WTC11 (cell line): Measurements from ENCODE around the gene CDC45. TPM values are rescaled to one million over a fixed set of nuclear protein-coding genes. Genes with fewer than 3 reads are reported as not detected.

Source experiments
- ATAC-seq: fragments of 200-7000 bp; cut with Tn5 transposase; 2 replicates; pipeline ENCODE4 v1.10.0; 2021; ENCODE audit warnings: mild to moderate bottlenecking, moderate library complexity
- CTCF ChIA-PET: fragments of 300-600 bp; sonication (Branson Sonifier 250); formaldehyde crosslinking; loops from one replicate; lab custom pipeline; 2021; ENCODE audit warnings: antibody characterized with exemption; lab: Charles Lee
- POLR2A ChIA-PET: fragments of 350-600 bp; sonication (Branson Sonifier 250); formaldehyde crosslinking; loops from one replicate; lab custom pipeline; 2021; ENCODE audit warnings: antibody characterized with exemption; lab: Charles Lee
- DNase-seq: peaks from one replicate; pipeline ENCODE4 v3.0.0; 2021; ENCODE audit warnings: low spot score
- H3K27ac Mint-ChIP-seq: 2 replicates; pipeline ENCODE4 v1.8.0; 2021; ENCODE audit warnings: mixed read lengths
- H3K27me3 Mint-ChIP-seq: 2 replicates; pipeline ENCODE4 v1.8.0; 2021; ENCODE audit warnings: low read depth, mild to moderate bottlenecking, moderate library complexity, mixed read lengths
- H3K36me3 Mint-ChIP-seq: 2 replicates; pipeline ENCODE4 v1.8.0; 2021; ENCODE audit warnings: mixed read lengths
- H3K4me1 Mint-ChIP-seq: 2 replicates; pipeline ENCODE4 v1.8.0; 2022; ENCODE audit warnings: mixed read lengths
- H3K4me3 Mint-ChIP-seq: 2 replicates; pipeline ENCODE4 v1.8.0; 2021; ENCODE audit warnings: mild to moderate bottlenecking, moderate library complexity, mixed read lengths
- H3K9me3 Mint-ChIP-seq: 2 replicates; pipeline ENCODE4 v1.8.0; 2021; ENCODE audit warnings: mixed read lengths
- CREM ChIP-seq: sonication (generic); formaldehyde crosslinking; IDR thresholded peaks from 2 replicates; pipeline ENCODE4 v1.8.1; 2022; ENCODE audit warnings: mild to moderate bottlenecking, missing genetic modification reagents, moderate library complexity
- JAZF1 ChIP-seq: fragments of 250-450 bp; sonication (Bioruptor Pico); IDR thresholded peaks from 2 replicates; pipeline ENCODE4 v1.9.0; 2021; ENCODE audit warnings: moderate library complexity, mild to moderate bottlenecking, inconsistent platforms
- MXD4 ChIP-seq: fragments of 250-450 bp; sonication (Bioruptor Pico); IDR thresholded peaks from 2 replicates; pipeline ENCODE4 v1.8.0; 2021; ENCODE audit warnings: mild to moderate bottlenecking, moderate library complexity, borderline replicate concordance
- NR3C1 ChIP-seq: sonication (generic); formaldehyde crosslinking; conservative IDR thresholded peaks from 2 replicates; pipeline ENCODE4 v1.8.1; 2023; ENCODE audit warnings: low read depth, mild to moderate bottlenecking, missing genetic modification reagents
- TCF7 ChIP-seq: sonication (generic); formaldehyde crosslinking; IDR thresholded peaks from 2 replicates; pipeline ENCODE4 v1.8.0; 2022; ENCODE audit warnings: mild to moderate bottlenecking, low read depth, missing genetic modification reagents, moderate library complexity
- TEAD1 ChIP-seq: sonication (generic); formaldehyde crosslinking; IDR thresholded peaks from 2 replicates; pipeline ENCODE4 v1.8.0; 2022; ENCODE audit warnings: mild to moderate bottlenecking, missing genetic modification reagents
- ZBTB21 ChIP-seq: sonication (generic); formaldehyde crosslinking; IDR thresholded peaks from 2 replicates; pipeline ENCODE4 v1.8.1; 2023; ENCODE audit warnings: mild to moderate bottlenecking, missing genetic modification reagents, borderline replicate concordance
- ZNF423 ChIP-seq: fragments of 250-450 bp; sonication (Bioruptor Pico); IDR thresholded peaks from 2 replicates; pipeline ENCODE4 v2.1.2; 2022; ENCODE audit warnings: mild to moderate bottlenecking, moderate library complexity
- ZNF671 ChIP-seq: fragments of 250-450 bp; sonication (Bioruptor Pico); IDR thresholded peaks from 2 replicates; pipeline ENCODE4 v1.8.0; 2021; ENCODE audit warnings: mild to moderate bottlenecking
- total RNA-seq: library from RNA; stranded (reverse); gene quantifications from 3 replicates; pipeline ENCODE4 v1.2.3, GENCODE V29; 2021
- TF ChIP-seq, protein P1 (sequence below): sonication (generic); formaldehyde crosslinking; IDR thresholded peaks from 2 replicates; pipeline ENCODE4 v1.8.1; 2023; ENCODE audit warnings: mild to moderate bottlenecking, missing genetic modification reagents, borderline replicate concordance
- TF ChIP-seq, protein P2 (sequence below): fragments of 250-450 bp; sonication (Bioruptor Pico); IDR thresholded peaks from 2 replicates; pipeline ENCODE4 v2.1.2; 2022; ENCODE audit warnings: mild to moderate bottlenecking, moderate library complexity
- TF ChIP-seq, protein P3 (sequence below): sonication (generic); formaldehyde crosslinking; IDR thresholded peaks from 2 replicates; pipeline ENCODE4 v1.8.0; 2022; ENCODE audit warnings: mild to moderate bottlenecking, missing genetic modification reagents
- TF ChIP-seq, protein P4 (sequence below): sonication (generic); formaldehyde crosslinking; IDR thresholded peaks from 2 replicates; pipeline ENCODE4 v1.8.0; 2023; ENCODE audit warnings: missing genetic modification reagents
- TF ChIP-seq, protein P5 (sequence below): fragments of 250-450 bp; sonication (Bioruptor Pico); IDR thresholded peaks from 2 replicates; pipeline ENCODE4 v1.9.0; 2021; ENCODE audit warnings: mild to moderate bottlenecking, borderline replicate concordance
- TF ChIP-seq, protein P6 (sequence below): sonication (generic); formaldehyde crosslinking; IDR thresholded peaks from 2 replicates; pipeline ENCODE4 v1.8.1; 2023; ENCODE audit warnings: mild to moderate bottlenecking, missing genetic modification reagents

CDC45 gene
- total RNA-seq, 1 experiment from 2014 or later, result 38.1 TPM

DNA sequence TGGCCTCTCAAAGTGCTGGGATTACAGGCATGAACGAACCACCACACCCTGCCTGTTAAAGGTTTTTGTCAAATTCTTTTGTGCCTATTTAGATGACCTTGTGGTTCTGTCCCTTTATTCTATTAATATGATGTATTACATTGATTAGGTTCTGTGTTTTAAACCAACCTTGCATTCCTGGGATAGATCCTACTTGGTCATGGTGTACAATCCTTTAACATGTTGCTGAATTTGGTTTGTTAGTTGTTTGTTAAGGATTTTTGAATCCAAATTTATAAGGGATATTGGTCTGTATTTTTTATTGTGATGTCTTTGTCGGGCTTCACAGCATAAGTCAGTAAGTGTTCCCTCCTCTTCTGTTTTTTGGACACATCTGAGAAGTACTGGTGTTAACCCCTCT lies 73.5 kb downstream of the CDC45 start (continued):
- TF ChIP-seq, protein P1, sequence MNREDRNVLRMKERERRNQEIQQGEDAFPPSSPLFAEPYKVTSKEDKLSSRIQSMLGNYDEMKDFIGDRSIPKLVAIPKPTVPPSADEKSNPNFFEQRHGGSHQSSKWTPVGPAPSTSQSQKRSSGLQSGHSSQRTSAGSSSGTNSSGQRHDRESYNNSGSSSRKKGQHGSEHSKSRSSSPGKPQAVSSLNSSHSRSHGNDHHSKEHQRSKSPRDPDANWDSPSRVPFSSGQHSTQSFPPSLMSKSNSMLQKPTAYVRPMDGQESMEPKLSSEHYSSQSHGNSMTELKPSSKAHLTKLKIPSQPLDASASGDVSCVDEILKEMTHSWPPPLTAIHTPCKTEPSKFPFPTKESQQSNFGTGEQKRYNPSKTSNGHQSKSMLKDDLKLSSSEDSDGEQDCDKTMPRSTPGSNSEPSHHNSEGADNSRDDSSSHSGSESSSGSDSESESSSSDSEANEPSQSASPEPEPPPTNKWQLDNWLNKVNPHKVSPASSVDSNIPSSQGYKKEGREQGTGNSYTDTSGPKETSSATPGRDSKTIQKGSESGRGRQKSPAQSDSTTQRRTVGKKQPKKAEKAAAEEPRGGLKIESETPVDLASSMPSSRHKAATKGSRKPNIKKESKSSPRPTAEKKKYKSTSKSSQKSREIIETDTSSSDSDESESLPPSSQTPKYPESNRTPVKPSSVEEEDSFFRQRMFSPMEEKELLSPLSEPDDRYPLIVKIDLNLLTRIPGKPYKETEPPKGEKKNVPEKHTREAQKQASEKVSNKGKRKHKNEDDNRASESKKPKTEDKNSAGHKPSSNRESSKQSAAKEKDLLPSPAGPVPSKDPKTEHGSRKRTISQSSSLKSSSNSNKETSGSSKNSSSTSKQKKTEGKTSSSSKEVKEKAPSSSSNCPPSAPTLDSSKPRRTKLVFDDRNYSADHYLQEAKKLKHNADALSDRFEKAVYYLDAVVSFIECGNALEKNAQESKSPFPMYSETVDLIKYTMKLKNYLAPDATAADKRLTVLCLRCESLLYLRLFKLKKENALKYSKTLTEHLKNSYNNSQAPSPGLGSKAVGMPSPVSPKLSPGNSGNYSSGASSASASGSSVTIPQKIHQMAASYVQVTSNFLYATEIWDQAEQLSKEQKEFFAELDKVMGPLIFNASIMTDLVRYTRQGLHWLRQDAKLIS (CRISPR knock-in tag), result no peak
- TF ChIP-seq ZNF423 (no peak), TCF7 (CRISPR knock-in tag) (no peak)
- TF ChIP-seq, protein P2, sequence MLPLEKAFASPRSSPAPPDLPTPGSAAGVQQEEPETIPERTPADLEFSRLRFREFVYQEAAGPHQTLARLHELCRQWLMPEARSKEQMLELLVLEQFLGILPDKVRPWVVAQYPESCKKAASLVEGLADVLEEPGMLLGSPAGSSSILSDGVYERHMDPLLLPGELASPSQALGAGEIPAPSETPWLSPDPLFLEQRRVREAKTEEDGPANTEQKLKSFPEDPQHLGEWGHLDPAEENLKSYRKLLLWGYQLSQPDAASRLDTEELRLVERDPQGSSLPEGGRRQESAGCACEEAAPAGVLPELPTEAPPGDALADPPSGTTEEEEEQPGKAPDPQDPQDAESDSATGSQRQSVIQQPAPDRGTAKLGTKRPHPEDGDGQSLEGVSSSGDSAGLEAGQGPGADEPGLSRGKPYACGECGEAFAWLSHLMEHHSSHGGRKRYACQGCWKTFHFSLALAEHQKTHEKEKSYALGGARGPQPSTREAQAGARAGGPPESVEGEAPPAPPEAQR (CRISPR knock-in tag), result no peak

DNA sequence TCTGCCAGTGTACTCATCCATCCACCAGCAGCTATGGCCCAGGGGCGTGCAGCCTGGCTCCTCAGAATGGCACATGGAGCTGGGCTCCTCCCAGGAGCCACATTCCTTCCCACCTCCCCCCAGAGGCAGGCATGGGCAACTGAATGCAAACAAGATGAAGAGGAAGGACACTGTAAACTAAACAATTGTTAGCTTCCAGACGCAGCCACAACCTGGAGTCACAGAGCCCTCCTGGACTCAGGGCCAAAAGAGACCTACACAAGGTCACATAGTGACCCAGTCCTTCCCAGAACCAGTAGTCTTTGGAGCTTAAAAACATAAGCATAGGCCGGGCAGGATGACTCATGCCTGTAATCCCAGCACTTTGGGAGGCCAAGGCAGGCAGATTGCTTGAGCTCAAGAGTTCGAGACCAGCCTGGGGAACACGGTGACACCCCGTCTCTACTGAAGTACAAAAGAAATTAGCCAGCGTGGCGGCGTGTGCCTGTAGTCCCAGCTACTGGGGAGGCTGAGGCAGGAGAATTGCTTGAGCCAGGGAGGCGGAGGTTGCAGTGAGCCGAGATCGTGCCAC lies 75.2 kb downstream of the CDC45 start:
- Mint-ChIP-seq H3K9me3 (no peaks in the 10 kb centered on the region), H3K36me3 (no peaks in the 10 kb centered on the region), H3K27ac (0 out of 2 replicates have a peak overlapping the region, but pooled peaks have one; percentile 27), H3K4me3 (no peak overlapping the region), H3K4me1 (peaks cover 14% of the 10 kb centered on the region), H3K27me3 (no peaks in the 10 kb centered on the region; the same call in 1 of the 2 replicates)
- ATAC-seq (peak; percentile 97), DNase-seq (peak; percentile 74)
- ChIA-PET CTCF (interaction anchor here (0.6 to 1.8 kb wide), 23 partner anchors 12 to 401 kb away, joined by 3 to 20 read pairs (median 4); partner anchors contain the start of genes CDC45, CLDN5 and SLC25A1), POLR2A (no interaction called here)
- TF ChIP-seq, protein P3, sequence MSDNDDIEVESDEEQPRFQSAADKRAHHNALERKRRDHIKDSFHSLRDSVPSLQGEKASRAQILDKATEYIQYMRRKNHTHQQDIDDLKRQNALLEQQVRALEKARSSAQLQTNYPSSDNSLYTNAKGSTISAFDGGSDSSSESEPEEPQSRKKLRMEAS (CRISPR knock-in tag), result peak; percentile 60; the same call in 1 of the 2 replicates
- no peak for TF ChIP-seq CREM (CRISPR knock-in tag)

DNA sequence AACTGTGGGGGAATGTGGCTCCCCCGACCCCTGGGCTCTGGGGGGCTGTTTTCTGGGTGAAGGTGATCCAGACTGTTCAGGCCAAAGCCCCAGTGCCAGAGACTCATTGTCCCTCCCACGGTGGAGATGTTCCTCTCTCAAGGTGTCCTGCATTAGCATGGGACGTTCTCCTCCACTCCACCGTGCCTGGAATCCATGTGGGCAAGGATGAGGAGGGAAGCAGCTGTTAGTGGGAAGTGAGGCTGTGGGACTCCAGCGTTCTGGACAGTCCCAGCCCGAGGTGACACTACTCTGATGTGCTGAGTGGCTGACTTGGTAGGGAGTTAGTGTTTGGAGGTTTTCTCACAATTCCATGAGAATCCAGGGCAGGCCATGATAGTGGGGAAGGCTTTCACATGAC lies 75.9 kb downstream of the CDC45 start:
- POLR2A ChIA-PET, result no interaction called here
- no peak overlapping the region for H3K27ac Mint-ChIP-seq
- CTCF ChIA-PET, result interaction anchor here (0.9 to 1.8 kb wide), 10 partner anchors 21 to 377 kb away, joined by 3 to 20 read pairs (median 7); partner anchors contain the start of genes CLDN5 and SLC25A1

DNA sequence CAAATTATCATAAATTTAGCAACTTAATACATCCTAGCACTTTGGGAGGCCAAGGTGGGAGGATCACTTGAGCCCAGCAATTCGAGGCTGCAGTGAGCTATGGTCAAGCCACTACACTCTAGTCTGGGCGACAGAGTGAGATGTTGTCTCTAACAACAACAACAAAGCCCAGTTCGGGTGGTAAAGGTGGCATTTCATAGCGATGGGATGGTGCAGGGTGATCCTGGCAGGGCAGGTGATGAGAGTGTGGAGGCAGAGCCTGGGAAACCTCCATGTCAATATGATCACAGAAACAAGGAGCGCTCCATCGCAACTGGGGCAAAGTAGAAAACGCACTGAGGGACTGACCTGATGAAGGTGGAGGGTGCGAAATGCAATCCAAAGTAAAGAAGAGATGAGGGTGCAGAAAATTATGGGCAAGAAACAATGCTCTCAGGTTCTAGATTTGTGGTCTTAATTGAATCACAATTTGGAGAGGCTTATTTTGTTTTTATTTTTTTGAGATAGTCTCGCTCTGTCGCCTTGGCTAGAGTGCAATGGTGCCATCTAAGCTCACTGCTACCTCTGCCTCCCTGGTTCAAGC lies 77.3 kb downstream of the CDC45 start:
- CTCF ChIA-PET, result interaction anchor here (1.1 kb wide), 1 partner anchor 73 kb away, joined by 5 read pairs; no protein-coding TSS in a partner anchor
- H3K27me3 Mint-ChIP-seq, result no peaks in the 10 kb centered on the region; the same call in 1 of the 2 replicates
- H3K36me3 Mint-ChIP-seq, result no peaks in the 10 kb centered on the region
- peaks cover 14% of the 10 kb centered on the region for H3K4me1 Mint-ChIP-seq
- no peak for DNase-seq
- TF ChIP-seq ZBTB21 (CRISPR knock-in tag), result no peak
- TF ChIP-seq, protein P4, sequence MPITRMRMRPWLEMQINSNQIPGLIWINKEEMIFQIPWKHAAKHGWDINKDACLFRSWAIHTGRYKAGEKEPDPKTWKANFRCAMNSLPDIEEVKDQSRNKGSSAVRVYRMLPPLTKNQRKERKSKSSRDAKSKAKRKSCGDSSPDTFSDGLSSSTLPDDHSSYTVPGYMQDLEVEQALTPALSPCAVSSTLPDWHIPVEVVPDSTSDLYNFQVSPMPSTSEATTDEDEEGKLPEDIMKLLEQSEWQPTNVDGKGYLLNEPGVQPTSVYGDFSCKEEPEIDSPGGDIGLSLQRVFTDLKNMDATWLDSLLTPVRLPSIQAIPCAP (CRISPR knock-in tag), result no peak
- no peak for TF ChIP-seq JAZF1 (CRISPR knock-in tag)
- TF ChIP-seq, protein P5, sequence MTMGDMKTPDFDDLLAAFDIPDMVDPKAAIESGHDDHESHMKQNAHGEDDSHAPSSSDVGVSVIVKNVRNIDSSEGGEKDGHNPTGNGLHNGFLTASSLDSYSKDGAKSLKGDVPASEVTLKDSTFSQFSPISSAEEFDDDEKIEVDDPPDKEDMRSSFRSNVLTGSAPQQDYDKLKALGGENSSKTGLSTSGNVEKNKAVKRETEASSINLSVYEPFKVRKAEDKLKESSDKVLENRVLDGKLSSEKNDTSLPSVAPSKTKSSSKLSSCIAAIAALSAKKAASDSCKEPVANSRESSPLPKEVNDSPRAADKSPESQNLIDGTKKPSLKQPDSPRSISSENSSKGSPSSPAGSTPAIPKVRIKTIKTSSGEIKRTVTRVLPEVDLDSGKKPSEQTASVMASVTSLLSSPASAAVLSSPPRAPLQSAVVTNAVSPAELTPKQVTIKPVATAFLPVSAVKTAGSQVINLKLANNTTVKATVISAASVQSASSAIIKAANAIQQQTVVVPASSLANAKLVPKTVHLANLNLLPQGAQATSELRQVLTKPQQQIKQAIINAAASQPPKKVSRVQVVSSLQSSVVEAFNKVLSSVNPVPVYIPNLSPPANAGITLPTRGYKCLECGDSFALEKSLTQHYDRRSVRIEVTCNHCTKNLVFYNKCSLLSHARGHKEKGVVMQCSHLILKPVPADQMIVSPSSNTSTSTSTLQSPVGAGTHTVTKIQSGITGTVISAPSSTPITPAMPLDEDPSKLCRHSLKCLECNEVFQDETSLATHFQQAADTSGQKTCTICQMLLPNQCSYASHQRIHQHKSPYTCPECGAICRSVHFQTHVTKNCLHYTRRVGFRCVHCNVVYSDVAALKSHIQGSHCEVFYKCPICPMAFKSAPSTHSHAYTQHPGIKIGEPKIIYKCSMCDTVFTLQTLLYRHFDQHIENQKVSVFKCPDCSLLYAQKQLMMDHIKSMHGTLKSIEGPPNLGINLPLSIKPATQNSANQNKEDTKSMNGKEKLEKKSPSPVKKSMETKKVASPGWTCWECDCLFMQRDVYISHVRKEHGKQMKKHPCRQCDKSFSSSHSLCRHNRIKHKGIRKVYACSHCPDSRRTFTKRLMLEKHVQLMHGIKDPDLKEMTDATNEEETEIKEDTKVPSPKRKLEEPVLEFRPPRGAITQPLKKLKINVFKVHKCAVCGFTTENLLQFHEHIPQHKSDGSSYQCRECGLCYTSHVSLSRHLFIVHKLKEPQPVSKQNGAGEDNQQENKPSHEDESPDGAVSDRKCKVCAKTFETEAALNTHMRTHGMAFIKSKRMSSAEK (CRISPR knock-in tag), result no peak
- no peak for TF ChIP-seq TEAD1 (CRISPR knock-in tag)
- TF ChIP-seq ZNF671 (CRISPR knock-in tag), result no peak
- TF ChIP-seq, protein P6, sequence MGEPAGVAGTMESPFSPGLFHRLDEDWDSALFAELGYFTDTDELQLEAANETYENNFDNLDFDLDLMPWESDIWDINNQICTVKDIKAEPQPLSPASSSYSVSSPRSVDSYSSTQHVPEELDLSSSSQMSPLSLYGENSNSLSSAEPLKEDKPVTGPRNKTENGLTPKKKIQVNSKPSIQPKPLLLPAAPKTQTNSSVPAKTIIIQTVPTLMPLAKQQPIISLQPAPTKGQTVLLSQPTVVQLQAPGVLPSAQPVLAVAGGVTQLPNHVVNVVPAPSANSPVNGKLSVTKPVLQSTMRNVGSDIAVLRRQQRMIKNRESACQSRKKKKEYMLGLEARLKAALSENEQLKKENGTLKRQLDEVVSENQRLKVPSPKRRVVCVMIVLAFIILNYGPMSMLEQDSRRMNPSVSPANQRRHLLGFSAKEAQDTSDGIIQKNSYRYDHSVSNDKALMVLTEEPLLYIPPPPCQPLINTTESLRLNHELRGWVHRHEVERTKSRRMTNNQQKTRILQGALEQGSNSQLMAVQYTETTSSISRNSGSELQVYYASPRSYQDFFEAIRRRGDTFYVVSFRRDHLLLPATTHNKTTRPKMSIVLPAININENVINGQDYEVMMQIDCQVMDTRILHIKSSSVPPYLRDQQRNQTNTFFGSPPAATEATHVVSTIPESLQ, result no peak
- TF ChIP-seq TCF7 (CRISPR knock-in tag), result no peak
- no peak for TF ChIP-seq MXD4 (CRISPR knock-in tag)
- TF ChIP-seq ZNF423, result no peak
- no peak for ATAC-seq
- H3K4me3 Mint-ChIP-seq, result no peak overlapping the region
- H3K27ac Mint-ChIP-seq, result no peak overlapping the region
- POLR2A ChIA-PET, result no interaction called here
- no peaks in the 10 kb centered on the region for H3K9me3 Mint-ChIP-seq

More for the DNA sequence above, 75.9 kb downstream of the CDC45 start:
- TF ChIP-seq NR3C1 (CRISPR knock-in tag), result no peak
- Mint-ChIP-seq H3K36me3 (no peaks in the 10 kb centered on the region), H3K4me1 (peaks cover 14% of the 10 kb centered on the region), H3K27me3 (no peaks in the 10 kb centered on the region; the same call in 1 of the 2 replicates), H3K4me3 (no peak overlapping the region), H3K9me3 (no peaks in the 10 kb centered on the region)
- DNase-seq (no peak), ATAC-seq (no peak)
